Measurements from ENCODE around the gene FAM187B.

The FAM187B gene

DNA sequence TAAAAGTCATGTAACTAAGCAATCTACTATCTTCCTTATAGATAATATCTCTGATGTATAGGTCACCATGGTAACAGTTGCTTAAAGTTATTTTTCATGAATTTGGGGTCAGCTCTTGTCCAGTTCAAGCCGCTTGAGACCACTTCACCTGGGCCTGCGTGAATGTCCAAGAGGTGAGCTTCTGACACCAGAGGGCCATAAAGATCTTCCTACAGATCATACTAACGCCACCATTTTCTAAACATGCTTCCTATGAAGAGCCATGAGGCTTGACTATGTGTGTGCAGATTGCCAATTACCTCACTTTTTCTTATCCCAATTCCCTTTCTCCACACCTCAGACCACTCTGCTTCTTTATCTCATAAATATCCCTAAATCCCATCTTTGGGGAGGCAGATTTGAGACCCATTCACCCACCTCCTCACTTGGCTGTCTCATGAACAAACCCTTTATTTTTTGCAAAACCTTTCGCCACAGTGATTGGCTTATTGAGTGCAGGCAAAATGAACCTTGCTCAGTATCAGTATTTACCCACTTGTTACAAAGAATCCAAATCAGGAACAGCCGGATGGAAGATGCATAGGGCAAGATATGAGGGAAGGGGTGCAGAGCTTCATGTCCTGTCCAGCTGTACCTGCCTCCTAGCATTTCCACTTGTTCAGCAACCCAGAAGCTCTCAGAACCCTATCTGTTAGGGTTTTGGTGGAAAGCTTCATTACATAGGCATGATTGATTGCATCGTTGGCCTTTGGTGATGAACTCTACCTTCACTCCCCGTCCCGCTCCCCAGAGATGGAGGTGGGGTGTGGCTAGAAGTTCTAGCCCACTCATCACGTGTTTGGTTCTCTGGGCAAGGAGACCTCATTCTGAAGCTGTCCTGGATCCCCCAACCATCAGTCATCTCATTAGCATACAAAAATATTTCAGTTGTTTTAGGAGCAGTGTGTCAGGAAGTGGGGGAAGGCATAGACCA is 34.2 kb downstream of the FAM187B start:
- Mint-ChIP-seq H3K36me3 (ENCODE audit: low read depth) (no peaks in the 10 kb centered on the region), H3K4me3 (no peak overlapping the region), H3K27me3 (ENCODE audit: low read depth, poor library complexity) (peaks cover 12% of the 10 kb centered on the region), H3K9me3 (peaks cover 6% of the 10 kb centered on the region), H3K27ac (no peak overlapping the region), H3K4me1 (no peaks in the 10 kb centered on the region)
- TF ChIP-seq, protein P1, sequence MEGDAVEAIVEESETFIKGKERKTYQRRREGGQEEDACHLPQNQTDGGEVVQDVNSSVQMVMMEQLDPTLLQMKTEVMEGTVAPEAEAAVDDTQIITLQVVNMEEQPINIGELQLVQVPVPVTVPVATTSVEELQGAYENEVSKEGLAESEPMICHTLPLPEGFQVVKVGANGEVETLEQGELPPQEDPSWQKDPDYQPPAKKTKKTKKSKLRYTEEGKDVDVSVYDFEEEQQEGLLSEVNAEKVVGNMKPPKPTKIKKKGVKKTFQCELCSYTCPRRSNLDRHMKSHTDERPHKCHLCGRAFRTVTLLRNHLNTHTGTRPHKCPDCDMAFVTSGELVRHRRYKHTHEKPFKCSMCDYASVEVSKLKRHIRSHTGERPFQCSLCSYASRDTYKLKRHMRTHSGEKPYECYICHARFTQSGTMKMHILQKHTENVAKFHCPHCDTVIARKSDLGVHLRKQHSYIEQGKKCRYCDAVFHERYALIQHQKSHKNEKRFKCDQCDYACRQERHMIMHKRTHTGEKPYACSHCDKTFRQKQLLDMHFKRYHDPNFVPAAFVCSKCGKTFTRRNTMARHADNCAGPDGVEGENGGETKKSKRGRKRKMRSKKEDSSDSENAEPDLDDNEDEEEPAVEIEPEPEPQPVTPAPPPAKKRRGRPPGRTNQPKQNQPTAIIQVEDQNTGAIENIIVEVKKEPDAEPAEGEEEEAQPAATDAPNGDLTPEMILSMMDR (IDR thresholded peaks at IDR 0.05): no peak
- no peak for DNase-seq

DNA sequence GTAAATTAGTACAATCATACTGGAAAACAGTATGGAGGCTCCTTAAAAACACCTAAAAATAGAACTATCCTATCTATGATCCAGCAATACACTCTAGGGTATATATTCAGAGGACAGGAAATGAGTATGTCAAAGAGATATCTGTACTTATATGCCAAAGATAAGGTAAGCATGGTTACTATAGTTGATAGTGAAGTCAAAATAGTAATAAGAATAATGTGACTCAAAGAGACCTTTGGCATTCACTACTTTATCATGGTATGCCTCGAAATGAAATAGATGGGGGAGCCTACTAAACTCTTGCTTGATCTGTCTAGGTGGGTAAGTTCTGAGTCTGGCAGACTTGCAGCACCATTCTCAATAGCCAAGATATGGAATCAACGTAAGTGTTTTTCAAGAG is 43.7 kb downstream of the FAM187B start:
- TF ChIP-seq, protein P1 (IDR thresholded peaks at IDR 0.05): no peak
- Mint-ChIP-seq H3K4me3 (no peak overlapping the region), H3K9me3 (peaks cover 23% of the 10 kb centered on the region)

DNA sequence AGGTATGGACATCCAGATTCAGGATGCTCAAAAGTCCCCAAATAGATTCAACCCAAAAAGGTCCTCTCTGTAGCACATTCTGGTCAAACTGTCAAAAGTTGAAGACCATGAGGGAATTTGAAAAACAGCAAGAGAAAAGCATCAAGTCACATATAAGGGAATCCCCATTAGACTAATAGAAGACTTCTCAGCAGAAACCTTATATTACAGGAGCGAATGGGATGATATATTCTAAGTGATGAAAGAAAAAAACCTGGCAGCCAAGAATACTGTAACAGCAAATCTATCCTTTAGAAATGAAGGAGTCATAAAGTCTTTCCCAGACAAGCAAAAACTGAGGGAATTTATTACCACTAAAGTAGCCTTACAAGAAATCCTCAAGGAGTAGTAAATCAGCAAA is 44.3 kb downstream of the FAM187B start:
- Mint-ChIP-seq H3K4me3 (no peak overlapping the region), H3K36me3 (ENCODE audit: low read depth) (no peaks in the 10 kb centered on the region), H3K4me1 (peaks cover 8% of the 10 kb centered on the region), H3K27me3 (ENCODE audit: low read depth, poor library complexity) (peaks cover 9% of the 10 kb centered on the region), H3K9me3 (peaks cover 23% of the 10 kb centered on the region), H3K27ac (no peak overlapping the region)
- TF ChIP-seq, protein P1 (IDR thresholded peaks at IDR 0.05): no peak
- no peak for DNase-seq

More for the DNA sequence above, 43.7 kb downstream of the FAM187B start:
- H3K36me3 Mint-ChIP-seq (ENCODE audit: low read depth): no peaks in the 10 kb centered on the region
- no peak for DNase-seq
- H3K27me3 Mint-ChIP-seq (ENCODE audit: low read depth, poor library complexity): peaks cover 9% of the 10 kb centered on the region
- peaks cover 2% of the 10 kb centered on the region for H3K4me1 Mint-ChIP-seq
- no peak overlapping the region for H3K27ac Mint-ChIP-seq

DNA sequence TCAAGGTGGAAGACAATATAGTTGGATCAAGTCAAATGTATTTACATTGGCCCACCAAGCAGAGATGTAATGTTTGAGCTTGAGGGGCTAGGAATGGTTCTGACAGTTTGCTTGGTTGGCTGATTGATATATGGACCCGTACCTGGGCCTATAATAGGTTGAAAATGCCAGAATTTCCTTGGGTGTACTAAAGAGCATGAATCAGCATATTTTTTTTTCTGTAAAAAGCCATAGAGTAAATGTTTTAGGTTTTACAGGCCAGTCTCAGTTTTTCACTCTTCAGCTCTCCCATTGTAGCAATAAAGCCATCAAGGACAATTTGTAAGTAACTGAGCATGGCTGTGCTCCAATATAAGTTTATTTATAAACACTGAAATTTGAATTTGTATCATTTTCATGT is 47.2 kb downstream of the FAM187B start:
- no peak overlapping the region for H3K4me3 Mint-ChIP-seq
- peaks cover 6% of the 10 kb centered on the region for H3K27me3 Mint-ChIP-seq (ENCODE audit: low read depth, poor library complexity)

DNA sequence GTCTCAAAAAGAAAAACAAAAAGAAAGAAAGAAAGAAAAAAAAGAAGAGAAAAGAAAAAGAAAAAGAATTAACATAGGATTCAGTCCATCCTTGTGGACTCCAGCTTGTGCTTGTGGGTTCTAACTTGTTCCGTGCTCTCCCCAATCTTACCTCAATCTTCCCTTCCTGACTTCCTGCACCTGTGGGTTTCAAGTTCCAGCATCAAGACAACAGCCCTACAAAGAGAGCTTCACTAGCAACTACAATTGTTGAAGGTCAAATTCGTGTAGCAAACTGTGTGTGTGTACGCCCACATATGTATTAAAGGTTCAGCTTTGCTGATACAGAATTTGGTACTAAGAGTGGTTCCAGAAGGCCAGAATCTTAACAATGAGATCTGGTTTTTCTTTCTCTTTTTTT is 48.7 kb downstream of the FAM187B start:
- Mint-ChIP-seq H3K4me1 (peaks cover 34% of the 10 kb centered on the region), H3K27me3 (ENCODE audit: low read depth, poor library complexity) (peaks cover 6% of the 10 kb centered on the region), H3K4me3 (no peak overlapping the region), H3K27ac (no peak overlapping the region), H3K9me3 (peaks cover 30% of the 10 kb centered on the region), H3K36me3 (ENCODE audit: low read depth) (no peaks in the 10 kb centered on the region)
- DNase-seq: no peak
- TF ChIP-seq, protein P1 (IDR thresholded peaks at IDR 0.05): no peak

More for the DNA sequence above, 47.2 kb downstream of the FAM187B start:
- no peaks in the 10 kb centered on the region for H3K36me3 Mint-ChIP-seq (ENCODE audit: low read depth)
- no peak for DNase-seq
- peaks cover 37% of the 10 kb centered on the region for H3K9me3 Mint-ChIP-seq
- peaks cover 18% of the 10 kb centered on the region for H3K4me1 Mint-ChIP-seq
- H3K27ac Mint-ChIP-seq: no peak overlapping the region
- TF ChIP-seq, protein P1 (IDR thresholded peaks at IDR 0.05): no peak

Measured in nephron progenitor cell (in vitro differentiated cells).